Thoracic aorta (tissue), 2 donors: ENCODE results near the gene IL22. TPM values are rescaled to one million over a fixed set of nuclear protein-coding genes. Genes with fewer than 3 reads are reported as not detected.

Experiments
- ATAC-seq: fragments of 150-250 bp; one replicate; pipeline ENCODE4 v1.8.0; 2017; ENCODE audit warnings: low read depth; ENCODE audit not compliant: insufficient number of reproducible peaks, low FRiP score
- DNase-seq: peaks from one replicate; pipeline ENCODE4 v3.0.0-alpha.2; 2020; ENCODE audit warnings: low spot score
- H3K27ac ChIP-seq, 2 donors: fragments of 200-600 bp; sonication (generic); 1 replicate in 1 of 2; 2 replicates in 1 of 2; pipeline ENCODE4 v1.5.1; 2016; ENCODE audit warnings: mild to moderate bottlenecking in 2 of 2, moderate library complexity in 2 of 2
- H3K27me3 ChIP-seq: fragments of 200-600 bp; sonication (generic); replicated peaks from 2 replicates; pipeline ENCODE4 v1.6.0; 2016; ENCODE audit warnings: mild to moderate bottlenecking; ENCODE audit not compliant: insufficient read depth
- H3K36me3 ChIP-seq: fragments of 200-600 bp; sonication (generic); one replicate; pipeline ENCODE4 v1.5.1; 2016
- H3K4me1 ChIP-seq, 2 donors: fragments of 200-600 bp; sonication (generic); 1 replicate in 1 of 2; 2 replicates in 1 of 2; pipeline versions ENCODE4 v1.5.1 to v1.6.0; 2016; ENCODE audit warnings: low read depth in 2 of 2, mild to moderate bottlenecking in 1 of 2; ENCODE audit not compliant: control insufficient read depth in 1 of 2
- H3K4me3 ChIP-seq: fragments of 200-600 bp; sonication (generic); 2 replicates; pipeline ENCODE4 v1.5.1; 2016; ENCODE audit warnings: mild to moderate bottlenecking
- H3K9me3 ChIP-seq: fragments of 200-600 bp; sonication (generic); 2 replicates; pipeline ENCODE4 v1.5.1; 2016
- total RNA-seq, 2 donors: library from RNA; depleted of rRNA; stranded (reverse); fragments of >200 nt; gene quantifications; one replicate each; pipeline versions ENCODE4 v1.1.0 to v1.2.3, GENCODE V29; 2016
- TF ChIP-seq, protein P1 (sequence below): fragments of 200-600 bp; sonication (generic); IDR thresholded peaks from one replicate; pipeline ENCODE4 v1.5.1; 2019; ENCODE audit warnings: antibody characterized with exemption

IL22 gene
- total RNA-seq, 2 donors from 2014 or later, result not detected

GRCh38 chr12:68199127-68199526 is 54.3 kb downstream of the IL22 start:
- H3K9me3 ChIP-seq, result no peaks in the 10 kb centered on the region
- no peak overlapping the region for H3K4me3 ChIP-seq
- no peaks in the 10 kb centered on the region for H3K27me3 ChIP-seq
- TF ChIP-seq, protein P1, sequence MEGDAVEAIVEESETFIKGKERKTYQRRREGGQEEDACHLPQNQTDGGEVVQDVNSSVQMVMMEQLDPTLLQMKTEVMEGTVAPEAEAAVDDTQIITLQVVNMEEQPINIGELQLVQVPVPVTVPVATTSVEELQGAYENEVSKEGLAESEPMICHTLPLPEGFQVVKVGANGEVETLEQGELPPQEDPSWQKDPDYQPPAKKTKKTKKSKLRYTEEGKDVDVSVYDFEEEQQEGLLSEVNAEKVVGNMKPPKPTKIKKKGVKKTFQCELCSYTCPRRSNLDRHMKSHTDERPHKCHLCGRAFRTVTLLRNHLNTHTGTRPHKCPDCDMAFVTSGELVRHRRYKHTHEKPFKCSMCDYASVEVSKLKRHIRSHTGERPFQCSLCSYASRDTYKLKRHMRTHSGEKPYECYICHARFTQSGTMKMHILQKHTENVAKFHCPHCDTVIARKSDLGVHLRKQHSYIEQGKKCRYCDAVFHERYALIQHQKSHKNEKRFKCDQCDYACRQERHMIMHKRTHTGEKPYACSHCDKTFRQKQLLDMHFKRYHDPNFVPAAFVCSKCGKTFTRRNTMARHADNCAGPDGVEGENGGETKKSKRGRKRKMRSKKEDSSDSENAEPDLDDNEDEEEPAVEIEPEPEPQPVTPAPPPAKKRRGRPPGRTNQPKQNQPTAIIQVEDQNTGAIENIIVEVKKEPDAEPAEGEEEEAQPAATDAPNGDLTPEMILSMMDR, result no peak
- no peak overlapping the region for H3K27ac ChIP-seq
- H3K4me1 ChIP-seq, result no peaks in the 10 kb centered on the region
- no peaks in the 10 kb centered on the region for H3K36me3 ChIP-seq
- ATAC-seq, result no peak
- no peak for DNase-seq

DNA sequence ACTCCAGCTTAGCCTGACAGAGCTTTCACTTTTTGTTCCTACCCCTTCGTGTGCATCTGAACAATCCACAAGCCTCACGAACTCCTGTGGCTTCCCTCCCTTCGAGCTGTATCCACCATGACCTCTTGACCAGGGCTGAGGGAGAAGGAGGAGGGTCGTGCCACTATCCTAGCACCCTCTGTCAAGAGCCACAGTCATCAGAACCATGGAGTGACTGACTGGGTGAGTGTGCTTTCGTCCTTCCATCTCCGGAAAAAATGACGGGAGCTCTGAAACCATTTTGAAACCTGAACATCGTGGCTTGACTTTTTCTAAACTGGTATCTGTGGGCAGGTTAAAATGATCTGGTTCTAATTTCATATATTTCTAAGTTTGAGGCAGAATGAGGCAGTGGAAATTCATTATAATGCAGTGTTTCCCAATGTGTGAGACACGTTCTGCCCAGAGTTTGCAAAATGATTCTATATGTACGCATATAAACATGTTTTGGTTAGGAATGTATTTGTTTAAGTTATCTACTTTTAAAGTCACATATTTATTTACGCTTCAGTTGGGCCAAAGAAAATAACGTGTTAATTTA is 54.8 kb downstream of the IL22 start:
- TF ChIP-seq, protein P1, result no peak
- no peaks in the 10 kb centered on the region for H3K36me3 ChIP-seq
- ATAC-seq, result no peak
- no peaks in the 10 kb centered on the region for H3K9me3 ChIP-seq
- no peak for DNase-seq
- no peaks in the 10 kb centered on the region for H3K27me3 ChIP-seq
- H3K27ac ChIP-seq, result no peak overlapping the region
- no peaks in the 10 kb centered on the region for H3K4me1 ChIP-seq
- no peak overlapping the region for H3K4me3 ChIP-seq

Other genes starting within 250 kb of the IL22 start
- gene IFNG, start 93.9 kb downstream of the IL22 start, total RNA-seq, result not detected
- gene IL26, start 27.8 kb downstream of the IL22 start, total RNA-seq, result not detected
- 10 to 100 TPM; 13.4 to 17.1 TPM for gene MDM1, start 78.8 kb upstream of the IL22 start, total RNA-seq